Mammary epithelial cell (primary cell): ENCODE data around the gene THRAP3.

ENCODE experiments used
- EZH2 ChIP-seq: IDR thresholded peaks from 2 replicates; pipeline ENCODE4 v1.6.1; 2012; ENCODE audit warnings: low read length, inconsistent platforms, borderline replicate concordance
- TF ChIP-seq, protein P1 (sequence below), 2 donors: IDR thresholded peaks in 1 of 2; conservative IDR thresholded peaks in 1 of 2; 2 replicates each; pipeline ENCODE4 v1.5.1; 2011 to 2012; ENCODE audit warnings: inconsistent platforms in 2 of 2, low read length in 2 of 2, mild to moderate bottlenecking in 2 of 2, control low read depth in 1 of 2, low read depth in 1 of 2; ENCODE audit not compliant: insufficient read depth in 1 of 2; ENCODE audit errors: extremely low read depth in 1 of 2

DNA sequence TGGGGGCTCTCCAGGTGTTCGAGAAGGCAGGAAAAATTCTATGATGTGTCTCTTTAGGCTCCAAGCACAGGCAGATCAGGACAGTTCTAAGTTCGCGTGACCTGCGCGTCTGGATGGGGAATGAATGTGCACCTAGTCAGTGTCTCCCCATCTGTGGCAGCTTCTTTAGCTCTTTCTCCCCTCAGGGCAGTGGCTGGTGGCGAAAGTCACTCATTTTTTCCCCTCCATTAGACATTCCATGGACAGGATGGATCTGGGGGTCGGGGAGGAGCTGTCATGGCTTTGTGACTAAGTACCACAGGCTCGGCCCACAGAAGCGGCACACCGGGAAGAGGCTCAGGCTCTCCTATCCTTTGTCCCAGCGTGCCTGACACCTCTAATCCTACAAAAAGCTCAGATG, 130.2 kb downstream of the THRAP3 start:
- TF ChIP-seq, protein P1, sequence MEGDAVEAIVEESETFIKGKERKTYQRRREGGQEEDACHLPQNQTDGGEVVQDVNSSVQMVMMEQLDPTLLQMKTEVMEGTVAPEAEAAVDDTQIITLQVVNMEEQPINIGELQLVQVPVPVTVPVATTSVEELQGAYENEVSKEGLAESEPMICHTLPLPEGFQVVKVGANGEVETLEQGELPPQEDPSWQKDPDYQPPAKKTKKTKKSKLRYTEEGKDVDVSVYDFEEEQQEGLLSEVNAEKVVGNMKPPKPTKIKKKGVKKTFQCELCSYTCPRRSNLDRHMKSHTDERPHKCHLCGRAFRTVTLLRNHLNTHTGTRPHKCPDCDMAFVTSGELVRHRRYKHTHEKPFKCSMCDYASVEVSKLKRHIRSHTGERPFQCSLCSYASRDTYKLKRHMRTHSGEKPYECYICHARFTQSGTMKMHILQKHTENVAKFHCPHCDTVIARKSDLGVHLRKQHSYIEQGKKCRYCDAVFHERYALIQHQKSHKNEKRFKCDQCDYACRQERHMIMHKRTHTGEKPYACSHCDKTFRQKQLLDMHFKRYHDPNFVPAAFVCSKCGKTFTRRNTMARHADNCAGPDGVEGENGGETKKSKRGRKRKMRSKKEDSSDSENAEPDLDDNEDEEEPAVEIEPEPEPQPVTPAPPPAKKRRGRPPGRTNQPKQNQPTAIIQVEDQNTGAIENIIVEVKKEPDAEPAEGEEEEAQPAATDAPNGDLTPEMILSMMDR (conservative IDR thresholded peaks at IDR 0.05 in 1 of 2, IDR thresholded peaks at IDR 0.05 in 1 of 2; ENCODE audit: extremely low read depth in 1 of 2, insufficient read depth in 1 of 2, low read depth in 1 of 2, low read length in 2 of 2) = no peak
- TF ChIP-seq EZH2 = no peak
